Uterus (tissue), 4 donors: ENCODE data around the gene STAT6. TPM values are rescaled to one million over a fixed set of nuclear protein-coding genes. Genes with fewer than 3 reads are reported as not detected.
A peak's percentile ranks its signal among the peaks of the same experiment; 100 is the strongest.
"Not testable (repeated sequence)": the region's sequence is repeated elsewhere in the genome, so short reads cannot be mapped to it uniquely, and the experiment has no call there.

ENCODE experiments used
- DNase-seq, 2 donors: peaks; one replicate each; pipeline ENCODE4 v3.0.0-alpha.2; 2019 to 2020
- H3K27ac ChIP-seq, 2 donors: fragments of 200-600 bp; sonication (generic); 1 replicate in 1 of 2; 2 replicates in 1 of 2; pipeline ENCODE4 v1.5.1; 2016 to 2018
- H3K27me3 ChIP-seq, 2 donors: fragments of 200-600 bp; sonication (generic); one replicate each; pipeline ENCODE4 v1.5.1; 2018 to 2019; ENCODE audit warnings: control low read depth in 1 of 2
- H3K36me3 ChIP-seq, 2 donors: fragments of 200-600 bp; sonication (generic); one replicate each; pipeline ENCODE4 v1.5.1; 2019; ENCODE audit warnings: control low read depth in 1 of 2
- H3K4me1 ChIP-seq, 2 donors: fragments of 200-600 bp; sonication (generic); one replicate each; pipeline ENCODE4 v1.5.1; 2018 to 2019; ENCODE audit warnings: control low read depth in 1 of 2
- H3K4me3 ChIP-seq, 2 donors: fragments of 200-600 bp; sonication (generic); 1 replicate in 1 of 2; 2 replicates in 1 of 2; pipeline ENCODE4 v1.5.1; 2018 to 2019; ENCODE audit warnings: mild to moderate bottlenecking in 1 of 2
- H3K9me3 ChIP-seq, 2 donors: fragments of 200-600 bp; sonication (generic); one replicate each; pipeline ENCODE4 v1.5.1; 2019; ENCODE audit warnings: control low read depth in 1 of 2
- CTCF ChIP-seq, 4 experiments: fragments of 200-600 bp in 2 of 4; fragments of 450-650 bp in 2 of 4; sonication (generic) in 2 of 4; IDR thresholded peaks; one replicate each; pipeline ENCODE4 v1.5.1; 2016 to 2019; ENCODE audit warnings: antibody characterized with exemption in 4 of 4, mild to moderate bottlenecking in 2 of 4, moderate library complexity in 1 of 4
- POLR2A ChIP-seq, 2 donors: fragments of 450-650 bp; IDR thresholded peaks; one replicate each; pipeline ENCODE4 v1.6.1; 2016; ENCODE audit warnings: antibody characterized with exemption in 2 of 2, mild to moderate bottlenecking in 1 of 2, moderate library complexity in 1 of 2
- intact Hi-C: fragments of 100-400 bp; cut with DNase I; formaldehyde crosslinking; loops from one replicate; pipeline ENCODE4 v1.15.1; 2023; ENCODE audit warnings: low total_unique reads
- total RNA-seq, 4 donors: library from RNA; depleted of rRNA in 3 of 4; stranded (reverse); fragments of >200 nt in 3 of 4; gene quantifications; one replicate each; pipeline versions ENCODE4 v1.1.0 to v1.2.4, GENCODE V29; 2014 to 2023
- donor health status: DM: yes; HTN: yes; CAD: no.

STAT6 gene
- total RNA-seq, 4 donors from 2014 or later: 62.5 to 242 (median 94.3) TPM

DNA sequence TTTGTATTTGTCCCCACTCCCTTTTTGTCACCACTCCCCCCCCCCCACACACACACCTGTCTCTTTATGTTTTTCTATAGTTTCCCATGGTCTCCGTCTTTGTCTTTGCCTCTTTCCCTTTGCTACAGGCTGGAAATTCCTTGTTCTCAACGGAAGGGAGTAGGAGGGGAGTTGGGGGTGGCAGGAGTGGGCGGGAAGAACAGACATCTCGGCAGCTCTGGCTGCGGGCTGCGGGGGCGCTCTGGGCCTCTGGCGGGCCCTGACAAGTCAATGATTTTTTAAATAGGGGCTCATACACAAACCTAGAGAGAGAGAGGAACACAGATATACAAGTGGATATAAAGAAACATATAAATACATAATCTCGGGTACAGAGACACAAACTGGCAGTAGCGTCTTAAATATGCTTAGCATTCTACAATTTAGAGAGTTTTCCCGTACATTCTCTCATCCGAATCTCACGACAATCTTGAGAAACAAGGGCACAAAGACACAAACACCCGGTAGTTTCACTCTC lies 24.6 kb downstream of the STAT6 start:
- H3K4me3 ChIP-seq: peak overlapping the region; percentile 69 to 89
- no peaks in the 10 kb centered on the region for H3K36me3 ChIP-seq
- peak overlapping the region; percentile 96 to 99 for H3K27ac ChIP-seq
- intact Hi-C loops: no loop called here
- no peaks in the 10 kb centered on the region for H3K27me3 ChIP-seq
- H3K9me3 ChIP-seq: no peaks in the 10 kb centered on the region
- TF ChIP-seq CTCF (IDR thresholded peaks at IDR 0.05): peak in 1 of 4 experiments; percentile 54
- TF ChIP-seq POLR2A (IDR thresholded peaks at IDR 0.05): peak in 1 of 2 donors; percentile 16
- H3K4me1 ChIP-seq: peaks cover 6 to 17% of the 10 kb centered on the region in 2 donors
- peak; percentile 82 to 83 for DNase-seq

- TF ChIP-seq POLR2A (IDR thresholded peaks at IDR 0.05) (peak in 1 of 2 donors; percentile 39), CTCF (IDR thresholded peaks at IDR 0.05) (no peak)
- Histone ChIP-seq H3K4me3 (peak overlapping the region; percentile 69 to 89), H3K9me3 (no peaks in the 10 kb centered on the region), H3K27me3 (no peaks in the 10 kb centered on the region), H3K27ac (peak overlapping the region; percentile 96 to 99), H3K36me3 (no peaks in the 10 kb centered on the region), H3K4me1 (peaks cover under 1 to 12% of the 10 kb centered on the region in 2 donors)
- intact Hi-C loops: no loop called here
- DNase-seq: peak; percentile 88 to 90
Observed at GRCh38 chr12:57085999-57086492, 25.1 kb downstream of the STAT6 start.

- Histone ChIP-seq H3K27me3 (no peaks in the 10 kb centered on the region), H3K4me1 (peaks cover 0 to 8% of the 10 kb centered on the region in 2 donors), H3K9me3 (no peaks in the 10 kb centered on the region), H3K36me3 (no peaks in the 10 kb centered on the region), H3K27ac (no peak overlapping the region), H3K4me3 (no peak overlapping the region)
- no peak for DNase-seq
- TF ChIP-seq CTCF (IDR thresholded peaks at IDR 0.05) (no peak), POLR2A (IDR thresholded peaks at IDR 0.05) (no peak)
- intact Hi-C loops: no loop called here
Observed at GRCh38 chr12:57080855-57081254, 30.3 kb downstream of the STAT6 start.

GRCh38 chr12:57079821-57080220 lies 31.3 kb downstream of the STAT6 start:
- TF ChIP-seq CTCF (IDR thresholded peaks at IDR 0.05): no peak
- no peaks in the 10 kb centered on the region for H3K36me3 ChIP-seq
- intact Hi-C loops: no loop called here
- no peak overlapping the region for H3K4me3 ChIP-seq
- H3K27me3 ChIP-seq: no peaks in the 10 kb centered on the region
- no peak for DNase-seq
- H3K9me3 ChIP-seq: no peaks in the 10 kb centered on the region
- H3K4me1 ChIP-seq: peaks cover 0 to 8% of the 10 kb centered on the region in 2 donors
- H3K27ac ChIP-seq: peak overlapping the region; percentile 82 to 94

DNA sequence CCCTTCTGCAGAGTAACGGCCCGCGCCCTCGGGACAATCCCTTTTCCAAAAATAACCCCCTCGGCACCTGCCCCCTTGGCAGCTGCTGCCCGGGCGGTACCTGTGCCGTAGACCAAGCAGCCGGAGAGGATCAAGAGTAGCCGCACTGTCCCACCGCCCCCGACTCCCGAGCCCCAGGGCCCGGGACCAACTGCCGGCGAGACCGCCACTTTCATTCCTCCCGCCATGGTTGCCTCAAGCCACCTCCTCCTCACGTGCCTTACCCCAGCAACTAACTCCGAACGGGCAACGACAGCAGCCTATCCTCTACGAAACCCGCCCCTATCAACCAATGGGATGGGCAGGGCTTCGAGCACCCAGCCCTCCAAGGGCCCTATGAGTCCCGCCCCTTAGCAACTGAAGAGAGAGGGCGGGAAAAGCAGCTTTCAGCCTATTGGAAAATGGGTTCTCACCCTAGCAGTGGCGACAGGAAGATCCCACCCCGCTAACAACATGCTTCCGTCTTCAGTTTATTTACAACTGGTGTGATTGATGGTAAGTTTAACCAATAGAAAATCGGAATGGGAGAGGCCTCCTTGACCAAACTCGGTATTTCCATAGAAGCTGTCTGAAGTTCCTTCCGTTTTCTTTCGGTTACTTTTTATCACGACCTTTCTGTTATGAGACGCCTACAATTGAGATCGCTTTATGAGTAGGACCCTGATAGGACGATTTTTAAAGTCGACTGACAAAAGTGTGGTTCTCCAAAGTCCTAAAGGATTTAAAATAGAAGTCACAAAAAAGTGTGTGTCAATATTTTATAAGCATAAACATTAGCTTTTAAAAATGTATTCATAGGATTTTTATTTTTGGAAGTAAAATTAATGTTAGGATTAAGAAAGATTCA lies 32.4 kb downstream of the STAT6 start, which contains the start of gene NEMP1:
TSS of gene NEMP1 (minus strand) at position 273 of the 886 bp plus-strand sequence. CDS start at position 227, 46 bp downstream.
- Histone ChIP-seq H3K4me1 (peaks cover 0 to 8% of the 10 kb centered on the region in 2 donors), H3K27ac (peak within 1 kb of the TSS; percentile 82 to 94), H3K36me3 (no peaks in the 10 kb centered on the region), H3K4me3 (peak within 1 kb of the TSS; percentile 66 to 83), H3K27me3 (no peaks in the 10 kb centered on the region), H3K9me3 (no peaks in the 10 kb centered on the region)
- intact Hi-C loops: no loop called here
- no peak for TF ChIP-seq CTCF (IDR thresholded peaks at IDR 0.05)
- TF ChIP-seq POLR2A (IDR thresholded peaks at IDR 0.05): peak; percentile 46 to 56
- peak; percentile 95 to 98 for DNase-seq

GRCh38 chr12:57073566-57074450 lies 37.4 kb downstream of the STAT6 start:
- Histone ChIP-seq H3K4me3 (peak overlapping the region in 1 of 2 donors; percentile 11), H3K4me1 (peaks cover 0 to 12% of the 10 kb centered on the region in 2 donors), H3K27ac (peak overlapping the region; percentile 75 to 85)
- intact Hi-C loops: loop anchor here (5.0 kb wide), 1 partner anchor 38 kb away; the partner anchor contains the start of gene STAT6
- not testable (repeated sequence) for H3K36me3 ChIP-seq, H3K27me3 ChIP-seq, DNase-seq, H3K9me3 ChIP-seq
